B cell (primary cell): ENCODE data around the gene EVI5L. TPM values are rescaled to one million over a fixed set of nuclear protein-coding genes. Genes with fewer than 3 reads are reported as not detected.

Experiments
- ATAC-seq: fragments of 200-7000 bp; cut with Tn5 transposase; one replicate; pipeline ENCODE4 v1.10.0; 2021; ENCODE audit warnings: low read depth, mild to moderate bottlenecking, moderate number of reproducible peaks, moderate library complexity
- CTCF ChIA-PET: fragments of 350-600 bp; sonication (Branson Sonifier 250); formaldehyde crosslinking; loops from one replicate; lab custom pipeline; 2021; ENCODE audit warnings: antibody characterized with exemption, inconsistent platforms; lab: Charles Lee
- POLR2A ChIA-PET: fragments of 350-600 bp; sonication (Branson Sonifier 250); formaldehyde crosslinking; loops from one replicate; lab custom pipeline; 2021; ENCODE audit warnings: antibody characterized with exemption; lab: Charles Lee
- DNase-seq: peaks from one replicate; pipeline ENCODE4 v3.0.0; 2013
- H2AFZ ChIP-seq: 2 replicates; pipeline ENCODE4 v1.6.1; 2012; ENCODE audit warnings: mild to moderate bottlenecking, low read depth, low read length; ENCODE audit not compliant: insufficient read depth, poor library complexity, severe bottlenecking
- H3K27ac ChIP-seq, 2 donors: 1 replicate in 1 of 2; 2 replicates in 1 of 2; pipeline ENCODE4 v1.5.1; 2012 to 2013; ENCODE audit warnings: low read length in 2 of 2, mild to moderate bottlenecking in 2 of 2, moderate library complexity in 1 of 2
- H3K27me3 ChIP-seq, 4 experiments: fragments of 200-600 bp in 1 of 4; sonication (generic) in 1 of 4; replicated peaks in 1 of 4; 1 replicate in 2 of 4; 2 replicates in 2 of 4; pipeline versions ENCODE4 v1.6.1 to v1.7.0; 2013 to 2016; ENCODE audit warnings: low read length in 3 of 4, mild to moderate bottlenecking in 2 of 4, mixed read lengths in 1 of 4, moderate library complexity in 1 of 4; ENCODE audit not compliant: insufficient read depth in 4 of 4, control insufficient read depth in 3 of 4; ENCODE audit errors: control extremely low read depth in 1 of 4
- H3K36me3 ChIP-seq, 2 experiments: replicated peaks in 1 of 2; 1 replicate in 1 of 2; 2 replicates in 1 of 2; pipeline versions ENCODE4 v1.6.1 to v1.7.1; 2013; ENCODE audit warnings: low read length in 1 of 2; ENCODE audit not compliant: insufficient read depth in 2 of 2, control insufficient read depth in 1 of 2; ENCODE audit errors: control extremely low read depth in 1 of 2, extremely low read depth in 1 of 2
- H3K4me1 ChIP-seq, 2 donors: fragments of 200-600 bp in 1 of 2; sonication (generic) in 1 of 2; 1 replicate in 1 of 2; 2 replicates in 1 of 2; pipeline versions ENCODE4 v1.5.1 to v1.6.1; 2013 to 2017; ENCODE audit warnings: low read length in 2 of 2; ENCODE audit not compliant: control insufficient read depth in 2 of 2, insufficient read depth in 2 of 2
- H3K4me2 ChIP-seq: replicated peaks from 2 replicates; pipeline ENCODE3; 2012; ENCODE audit warnings: mild to moderate bottlenecking, low read depth, low read length; ENCODE audit not compliant: poor library complexity, severe bottlenecking
- H3K4me3 ChIP-seq, 5 experiments: fragments of 200-600 bp in 1 of 5; sonication (generic) in 1 of 5; 1 replicate in 3 of 5; 2 replicates in 2 of 5; pipeline versions ENCODE4 v1.5.1 to v1.7.0; 2011 to 2016; ENCODE audit warnings: low read length in 4 of 5, mild to moderate bottlenecking in 4 of 5, low read depth in 2 of 5, control low read depth in 1 of 5, moderate library complexity in 1 of 5; ENCODE audit not compliant: insufficient read depth in 1 of 5; ENCODE audit errors: control extremely low read depth in 1 of 5, extremely low read depth in 1 of 5
- H3K79me2 ChIP-seq: fragments of 200-600 bp; sonication (generic); one replicate; pipeline ENCODE4 v1.6.0; 2016; ENCODE audit warnings: low read length; ENCODE audit not compliant: control insufficient read depth, insufficient read depth
- H3K9ac ChIP-seq: fragments of 200-600 bp; sonication (generic); 2 replicates; pipeline ENCODE4 v1.6.1; 2017; ENCODE audit warnings: mild to moderate bottlenecking, low read length, moderate library complexity
- H3K9me3 ChIP-seq, 3 donors: one replicate each; pipeline versions ENCODE4 v1.6.1 to v1.7.1; 2013; ENCODE audit warnings: low read length in 2 of 3; ENCODE audit not compliant: control insufficient read depth in 2 of 3, insufficient read depth in 1 of 3; ENCODE audit errors: control extremely low read depth in 1 of 3
- H4K20me1 ChIP-seq: 2 replicates; pipeline ENCODE4 v1.6.0; 2012; ENCODE audit warnings: mild to moderate bottlenecking, low read length; ENCODE audit not compliant: insufficient read depth, control insufficient read depth, poor library complexity, severe bottlenecking
- H3K27ac Mint-ChIP-seq: one replicate; pipeline ENCODE4 v1.8.0; 2021; ENCODE audit warnings: mixed read lengths
- H3K27me3 Mint-ChIP-seq: one replicate; pipeline ENCODE4 v1.8.0; 2021; ENCODE audit warnings: mixed read lengths
- H3K4me1 Mint-ChIP-seq: one replicate; pipeline ENCODE4 v1.8.0; 2021; ENCODE audit warnings: mixed read lengths
- H3K4me3 Mint-ChIP-seq: one replicate; pipeline ENCODE4 v1.8.0; 2021; ENCODE audit warnings: mixed read lengths
- H3K9me3 Mint-ChIP-seq: one replicate; pipeline ENCODE4 v1.8.0; 2022; ENCODE audit warnings: mixed read lengths; ENCODE audit not compliant: insufficient read depth
- EZH2 ChIP-seq: IDR thresholded peaks from 2 replicates; pipeline ENCODE4 v1.6.1; 2012; ENCODE audit warnings: borderline replicate concordance, low read depth, mild to moderate bottlenecking, moderate library complexity, low read length; ENCODE audit not compliant: insufficient read depth, poor library complexity, severe bottlenecking
- WGBS: methylation state at CpG from one replicate; pipeline ENCODE4 v1.1.5; 2013; ENCODE audit warnings: missing lambda C conversion rate; ENCODE audit not compliant: insufficient coverage; 5-methylcytosine and 5-hydroxymethylcytosine counted together
- intact Hi-C: fragments of 100-400 bp; cut with micrococcal nuclease; formaldehyde crosslinking; loops from one replicate; pipeline ENCODE4 v1.10.0; 2022
- polyA minus RNA-seq: library from RNA; depleted of rRNA, polyadenylated mRNA; stranded (reverse); fragments of >200 nt; gene quantifications from 2 replicates; pipeline ENCODE4 v1.2.3, GENCODE V29; 2012
- polyA plus RNA-seq: library from polyadenylated mRNA; depleted of rRNA; stranded (reverse); fragments of >200 nt; gene quantifications from 2 replicates; pipeline ENCODE4 v1.2.3, GENCODE V29; 2012
- total RNA-seq, 2 donors: library from RNA; stranded (reverse); fragments of 120-200 nt in 1 of 2; gene quantifications; 1 replicate in 1 of 2; 2 replicates in 1 of 2; pipeline versions ENCODE4 v1.2.3 to v1.2.4, GENCODE V29; 2013 to 2022
- TF ChIP-seq, protein P1 (sequence below): fragments of 200-600 bp; IDR thresholded peaks from one replicate; pipeline ENCODE4 v1.8.0; 2022; ENCODE audit warnings: antibody characterized with exemption, mild to moderate bottlenecking

The EVI5L gene
- total RNA-seq = 11.2 and 11.8 TPM in 2 replicates
- total RNA-seq (2013) = 4.6 TPM
- 6.1 and 7.9 TPM in 2 replicates for polyA plus RNA-seq
- 14.0 and 20.3 TPM in 2 replicates for polyA minus RNA-seq

DNA sequence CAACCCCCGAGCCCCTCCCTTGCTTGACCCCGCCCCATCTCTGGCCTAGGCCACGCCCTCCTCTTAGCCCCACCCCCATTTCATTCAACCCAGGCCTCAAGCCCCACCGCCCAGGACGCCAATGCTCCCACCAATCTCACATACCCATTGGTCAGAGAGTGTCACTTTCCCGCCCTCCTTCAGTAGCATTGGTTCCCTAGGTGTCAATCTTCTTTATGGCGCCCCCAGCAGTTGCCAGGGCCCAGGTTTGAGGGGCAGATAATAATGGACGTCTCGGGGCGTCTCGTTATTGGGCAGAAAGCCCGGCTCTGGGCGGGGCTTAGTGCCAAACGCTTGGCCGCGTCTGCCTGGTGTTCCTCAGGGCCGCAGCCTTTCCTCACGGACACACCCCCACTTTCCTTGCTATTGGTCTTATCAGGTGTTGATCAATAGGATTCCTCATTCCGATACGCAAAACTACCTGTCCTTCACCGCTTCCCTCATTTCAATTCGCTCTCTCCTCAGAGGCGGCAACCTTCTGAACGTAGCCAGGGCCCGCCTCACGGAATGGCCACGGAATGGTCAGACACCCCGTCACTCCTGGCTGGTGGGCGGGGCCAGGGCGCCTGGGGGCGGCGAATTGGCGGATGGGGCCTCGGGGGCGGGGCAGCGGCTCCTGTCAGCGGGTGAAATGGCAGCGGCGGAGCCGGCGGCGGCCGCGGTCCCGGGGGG lies at the start of gene EVI5L:
Gene EVI5L, plus strand, starts transcription at position 658 of the 711 bp plus-strand sequence. CDS start 16,325 bp downstream, outside the sequence.
- ChIA-PET POLR2A (interaction anchor here (0.7 kb wide), 2 partner anchors 12 to 642 kb away, joined by 3 to 4 read pairs; no protein-coding TSS in a partner anchor), CTCF (interaction anchor here (0.6 to 1.4 kb wide), 2 partner anchors 88 to 261 kb away, joined by 3 to 5 read pairs; no protein-coding TSS in a partner anchor)
- H3K9me3 ChIP-seq = peaks cover 0 to 3% (median 0%) of the 10 kb centered on the region in 3 donors
- DNase-seq = peak; percentile 99
- H4K20me1 ChIP-seq = no peaks in the 10 kb centered on the region
- under 1% methylated on average over 39 of the region's 45 CpGs for WGBS
- H2AFZ ChIP-seq = peak within 1 kb of the TSS; percentile 68
- H3K79me2 ChIP-seq = peaks cover 28% of the 10 kb centered on the region
- TF ChIP-seq, protein P1, sequence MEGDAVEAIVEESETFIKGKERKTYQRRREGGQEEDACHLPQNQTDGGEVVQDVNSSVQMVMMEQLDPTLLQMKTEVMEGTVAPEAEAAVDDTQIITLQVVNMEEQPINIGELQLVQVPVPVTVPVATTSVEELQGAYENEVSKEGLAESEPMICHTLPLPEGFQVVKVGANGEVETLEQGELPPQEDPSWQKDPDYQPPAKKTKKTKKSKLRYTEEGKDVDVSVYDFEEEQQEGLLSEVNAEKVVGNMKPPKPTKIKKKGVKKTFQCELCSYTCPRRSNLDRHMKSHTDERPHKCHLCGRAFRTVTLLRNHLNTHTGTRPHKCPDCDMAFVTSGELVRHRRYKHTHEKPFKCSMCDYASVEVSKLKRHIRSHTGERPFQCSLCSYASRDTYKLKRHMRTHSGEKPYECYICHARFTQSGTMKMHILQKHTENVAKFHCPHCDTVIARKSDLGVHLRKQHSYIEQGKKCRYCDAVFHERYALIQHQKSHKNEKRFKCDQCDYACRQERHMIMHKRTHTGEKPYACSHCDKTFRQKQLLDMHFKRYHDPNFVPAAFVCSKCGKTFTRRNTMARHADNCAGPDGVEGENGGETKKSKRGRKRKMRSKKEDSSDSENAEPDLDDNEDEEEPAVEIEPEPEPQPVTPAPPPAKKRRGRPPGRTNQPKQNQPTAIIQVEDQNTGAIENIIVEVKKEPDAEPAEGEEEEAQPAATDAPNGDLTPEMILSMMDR = no peak
- TF ChIP-seq EZH2 = no peak
- no peaks in the 10 kb centered on the region for H3K9me3 Mint-ChIP-seq
- no peaks in the 10 kb centered on the region for H3K27me3 ChIP-seq
- peak within 1 kb of the TSS in 4 of 5 experiments; percentile 39 to 64 (median 55) for H3K4me3 ChIP-seq
- peak within 1 kb of the TSS; percentile 84 for H3K27ac Mint-ChIP-seq
- H3K4me1 ChIP-seq = peaks cover 8 to 15% of the 10 kb centered on the region in 2 donors
- H3K9ac ChIP-seq = peak within 1 kb of the TSS; percentile 66
- peak within 1 kb of the TSS in 1 of 2 donors; percentile 62 for H3K27ac ChIP-seq
- peak within 1 kb of the TSS; percentile 82 for H3K4me3 Mint-ChIP-seq
- peak; percentile 81 for ATAC-seq
- H3K4me2 ChIP-seq = peak within 1 kb of the TSS; percentile 79
- no peaks in the 10 kb centered on the region for H3K27me3 Mint-ChIP-seq
- no peaks in the 10 kb centered on the region for H3K36me3 ChIP-seq
- intact Hi-C loops = loop anchor here (1.0 to 2.0 kb wide), 7 partner anchors 15 to 150 kb away; partner anchors contain the start of genes MAP2K7 and SNAPC2
- H3K4me1 Mint-ChIP-seq = peaks cover 24% of the 10 kb centered on the region

DNA sequence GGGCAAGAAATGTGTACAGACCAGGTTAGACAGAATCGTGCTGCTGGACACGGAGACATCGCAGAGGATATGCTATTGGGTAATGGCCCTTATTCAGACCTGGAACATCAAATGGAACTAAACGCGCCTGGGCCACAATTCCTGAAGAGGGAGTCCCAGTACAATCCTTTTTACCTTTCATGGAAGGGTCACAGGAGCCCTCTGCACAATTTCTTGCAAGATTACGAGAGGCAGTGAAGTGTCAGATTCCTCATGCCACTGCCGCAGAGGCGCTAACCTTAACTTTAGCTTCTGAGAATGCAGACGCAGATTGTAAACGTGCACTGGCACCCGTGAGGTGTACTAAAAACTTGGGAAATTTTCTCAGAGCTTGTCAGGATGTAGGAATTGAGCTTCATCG lies 48.9 kb upstream of the EVI5L start:
- intact Hi-C loops = no loop called here
- Histone ChIP-seq H3K36me3 (no peaks in the 10 kb centered on the region), H3K27ac (no peak overlapping the region), H2AFZ (no peak overlapping the region), H3K4me3 (no peak overlapping the region), H3K9me3 (peaks cover 0 to 20% (median 6%) of the 10 kb centered on the region in 3 donors), H4K20me1 (no peaks in the 10 kb centered on the region), H3K4me1 (peaks cover 6% of the 10 kb centered on the region in 2 donors), H3K79me2 (no peaks in the 10 kb centered on the region), H3K4me2 (no peak overlapping the region), H3K27me3 (peaks cover 0 to 10% (median 4%) of the 10 kb centered on the region in 4 experiments), H3K9ac (no peak overlapping the region)
- Mint-ChIP-seq H3K27ac (no peak overlapping the region), H3K4me3 (no peak overlapping the region), H3K4me1 (peaks cover 10% of the 10 kb centered on the region), H3K27me3 (peaks cover 30% of the 10 kb centered on the region), H3K9me3 (no peaks in the 10 kb centered on the region)
- ATAC-seq (no peak), DNase-seq (no peak)
- CTCF ChIA-PET = interaction anchor here (1.1 to 1.7 kb wide), 2 partner anchors 100 to 103 kb away, joined by 3 to 7 read pairs; partner anchors contain the start of gene TRAPPC5
- 85% methylated on average over 12 of the region's 12 CpGs for WGBS
- POLR2A ChIA-PET = no interaction called here
- TF ChIP-seq EZH2 = no peak
- TF ChIP-seq, protein P1 = no peak
